Prostate gland (tissue), 2 donors: ENCODE data around the gene ATXN1.

ENCODE experiments used
- POLR2A ChIP-seq: fragments of 450-650 bp; IDR thresholded peaks from one replicate; pipeline ENCODE4 v1.6.1; 2016; ENCODE audit warnings: antibody characterized with exemption, mild to moderate bottlenecking
- TF ChIP-seq, protein P1 (sequence below), 4 experiments: fragments of 200-600 bp in 2 of 4; fragments of 450-650 bp in 2 of 4; sonication (generic) in 2 of 4; IDR thresholded peaks; 1 replicate in 3 of 4; 2 replicates in 1 of 4; pipeline ENCODE4 v1.5.1; 2016 to 2019; ENCODE audit warnings: antibody characterized with exemption in 4 of 4, mild to moderate bottlenecking in 2 of 4, moderate library complexity in 2 of 4

DNA sequence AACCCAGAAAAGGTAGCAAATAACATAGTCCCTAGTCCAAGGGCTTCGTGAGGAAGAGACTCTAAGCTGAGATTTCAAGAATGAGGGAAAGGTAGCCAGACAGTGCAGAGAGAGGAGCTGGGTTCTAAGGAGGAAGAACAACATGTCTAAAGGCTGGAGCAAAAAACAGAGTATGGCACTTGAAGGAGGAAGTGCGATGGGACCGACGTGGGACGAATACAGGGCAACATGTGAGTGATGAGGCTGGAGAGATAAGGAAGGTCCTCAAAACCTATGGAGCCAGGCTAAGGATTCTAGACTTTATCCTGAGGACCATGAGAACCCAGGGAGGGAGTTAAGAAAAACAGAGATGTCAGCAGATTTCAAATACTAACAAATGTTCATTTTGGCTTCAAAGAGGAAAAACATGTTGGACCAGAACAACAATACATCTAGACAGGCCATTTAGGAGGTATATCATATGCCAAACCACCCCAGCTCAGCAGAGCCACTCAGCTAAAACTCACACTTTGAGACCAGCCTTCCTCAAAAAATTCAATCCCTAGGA is 17.5 kb downstream of the ATXN1 start:
- TF ChIP-seq POLR2A = no peak
- TF ChIP-seq, protein P1, sequence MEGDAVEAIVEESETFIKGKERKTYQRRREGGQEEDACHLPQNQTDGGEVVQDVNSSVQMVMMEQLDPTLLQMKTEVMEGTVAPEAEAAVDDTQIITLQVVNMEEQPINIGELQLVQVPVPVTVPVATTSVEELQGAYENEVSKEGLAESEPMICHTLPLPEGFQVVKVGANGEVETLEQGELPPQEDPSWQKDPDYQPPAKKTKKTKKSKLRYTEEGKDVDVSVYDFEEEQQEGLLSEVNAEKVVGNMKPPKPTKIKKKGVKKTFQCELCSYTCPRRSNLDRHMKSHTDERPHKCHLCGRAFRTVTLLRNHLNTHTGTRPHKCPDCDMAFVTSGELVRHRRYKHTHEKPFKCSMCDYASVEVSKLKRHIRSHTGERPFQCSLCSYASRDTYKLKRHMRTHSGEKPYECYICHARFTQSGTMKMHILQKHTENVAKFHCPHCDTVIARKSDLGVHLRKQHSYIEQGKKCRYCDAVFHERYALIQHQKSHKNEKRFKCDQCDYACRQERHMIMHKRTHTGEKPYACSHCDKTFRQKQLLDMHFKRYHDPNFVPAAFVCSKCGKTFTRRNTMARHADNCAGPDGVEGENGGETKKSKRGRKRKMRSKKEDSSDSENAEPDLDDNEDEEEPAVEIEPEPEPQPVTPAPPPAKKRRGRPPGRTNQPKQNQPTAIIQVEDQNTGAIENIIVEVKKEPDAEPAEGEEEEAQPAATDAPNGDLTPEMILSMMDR (IDR thresholded peaks at IDR 0.05) = no peak
